SU-DHL-6 (cell line): ENCODE data around the gene LKAAEAR1.

ENCODE experiments used
- EZH2phosphoT487 ChIP-seq: fragments of 200-600 bp; sonication (generic), shearing (Covaris generic); conservative IDR thresholded peaks from 2 replicates; pipeline ENCODE4 v1.6.1; 2018; ENCODE audit warnings: mild to moderate bottlenecking, antibody characterized with exemption, low read length, moderate library complexity, mixed read lengths
- TF ChIP-seq, protein P1 (sequence below): fragments of 200-600 bp; sonication (generic); IDR thresholded peaks from one replicate; pipeline ENCODE4 v1.5.1; 2017; ENCODE audit warnings: antibody characterized with exemption, mild to moderate bottlenecking, low read length, moderate library complexity; ENCODE audit not compliant: insufficient read depth, poor library complexity, severe bottlenecking

DNA sequence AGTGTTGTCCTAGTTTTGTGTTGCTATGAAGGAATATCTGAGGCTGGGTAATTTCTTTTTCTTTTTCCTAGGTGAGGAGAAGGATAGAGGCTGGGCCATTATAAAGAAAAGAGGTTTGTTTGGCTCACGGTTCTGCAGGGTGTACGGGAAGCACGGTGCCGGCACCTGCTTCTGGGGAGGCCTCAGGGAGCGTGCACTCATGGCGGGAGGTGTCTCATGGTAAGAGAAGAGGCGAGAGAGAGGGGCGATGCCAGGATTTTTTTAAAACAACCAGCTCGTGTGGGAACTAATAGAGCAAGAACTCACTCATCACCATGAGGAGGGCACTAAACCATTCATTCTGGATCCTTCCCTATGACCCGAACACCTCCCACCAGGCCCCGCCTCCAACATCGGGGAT, 37.4 kb upstream of the LKAAEAR1 start:
- TF ChIP-seq, protein P1, sequence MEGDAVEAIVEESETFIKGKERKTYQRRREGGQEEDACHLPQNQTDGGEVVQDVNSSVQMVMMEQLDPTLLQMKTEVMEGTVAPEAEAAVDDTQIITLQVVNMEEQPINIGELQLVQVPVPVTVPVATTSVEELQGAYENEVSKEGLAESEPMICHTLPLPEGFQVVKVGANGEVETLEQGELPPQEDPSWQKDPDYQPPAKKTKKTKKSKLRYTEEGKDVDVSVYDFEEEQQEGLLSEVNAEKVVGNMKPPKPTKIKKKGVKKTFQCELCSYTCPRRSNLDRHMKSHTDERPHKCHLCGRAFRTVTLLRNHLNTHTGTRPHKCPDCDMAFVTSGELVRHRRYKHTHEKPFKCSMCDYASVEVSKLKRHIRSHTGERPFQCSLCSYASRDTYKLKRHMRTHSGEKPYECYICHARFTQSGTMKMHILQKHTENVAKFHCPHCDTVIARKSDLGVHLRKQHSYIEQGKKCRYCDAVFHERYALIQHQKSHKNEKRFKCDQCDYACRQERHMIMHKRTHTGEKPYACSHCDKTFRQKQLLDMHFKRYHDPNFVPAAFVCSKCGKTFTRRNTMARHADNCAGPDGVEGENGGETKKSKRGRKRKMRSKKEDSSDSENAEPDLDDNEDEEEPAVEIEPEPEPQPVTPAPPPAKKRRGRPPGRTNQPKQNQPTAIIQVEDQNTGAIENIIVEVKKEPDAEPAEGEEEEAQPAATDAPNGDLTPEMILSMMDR: no peak
- no peak for TF ChIP-seq EZH2phosphoT487
